Kidney (tissue), 14 donors: ENCODE data around the gene OPHN1. TPM values are rescaled to one million over a fixed set of nuclear protein-coding genes. Genes with fewer than 3 reads are reported as not detected.
A peak's percentile ranks its signal among the peaks of the same experiment; 100 is the strongest.

Experiments used
- DNase-seq, 5 donors: peaks; one replicate each; pipeline ENCODE4 v3.0.0-alpha.2; 2013 to 2020
- FAIRE-seq: peaks from 2 replicates; lab custom pipeline; 2012; peaks lifted over from hg19 to GRCh38; lab: Jason Lieb, UNC
- H3K27ac ChIP-seq, 2 donors: one replicate each; pipeline ENCODE4 v1.7.0; 2013; ENCODE audit warnings: low read depth in 2 of 2, low read length in 2 of 2, inconsistent platforms in 1 of 2
- H3K27me3 ChIP-seq: one replicate; pipeline ENCODE4 v1.7.1; 2013; ENCODE audit warnings: low read length, inconsistent platforms; ENCODE audit not compliant: control insufficient read depth, insufficient read depth
- H3K36me3 ChIP-seq, 3 donors: one replicate each; pipeline versions ENCODE4 v1.7.0 to v1.7.1; 2013; ENCODE audit warnings: low read length in 3 of 3, control low read depth in 1 of 3, inconsistent platforms in 1 of 3; ENCODE audit not compliant: insufficient read depth in 3 of 3, control insufficient read depth in 2 of 3
- H3K4me1 ChIP-seq, 3 donors: one replicate each; pipeline versions ENCODE4 v1.7.0 to v1.7.1; 2013; ENCODE audit warnings: low read length in 3 of 3, inconsistent platforms in 1 of 3, low read depth in 1 of 3; ENCODE audit not compliant: control insufficient read depth in 2 of 3, insufficient read depth in 2 of 3
- H3K4me3 ChIP-seq, 3 donors: one replicate each; pipeline versions ENCODE4 v1.7.0 to v1.8.1; 2013; ENCODE audit warnings: low read length in 3 of 3, control low read depth in 1 of 3, inconsistent platforms in 1 of 3
- H3K9ac ChIP-seq, 3 donors: one replicate each; pipeline versions ENCODE4 v1.7.0 to v1.7.1; 2013; ENCODE audit warnings: low read length in 3 of 3, control low read depth in 1 of 3, inconsistent platforms in 1 of 3
- H3K9me3 ChIP-seq, 3 donors: one replicate each; pipeline versions ENCODE4 v1.7.0 to v1.7.1; 2013; ENCODE audit warnings: low read length in 3 of 3, control low read depth in 1 of 3, inconsistent platforms in 1 of 3; ENCODE audit not compliant: control insufficient read depth in 2 of 3, insufficient read depth in 1 of 3
- intact Hi-C: fragments of 100-400 bp; cut with DNase I; formaldehyde crosslinking; loops from one replicate; pipeline ENCODE4 v1.11.1; 2022
- polyA plus RNA-seq: library from polyadenylated mRNA; stranded (reverse); fragments of 350-450 nt; fragmentation: Illumina TruSeq; extraction: RNeasy Lipid Tissue Mini Kit (QIAGEN cat#74804); gene quantifications from one replicate; pipeline ENCODE4 v1.2.3, GENCODE V29; 2014; ENCODE audit warnings: low read depth, low replicate concordance; ENCODE audit not compliant: insufficient read depth
- total RNA-seq: library from RNA; stranded (reverse); fragmentation: NEBNext Ultra II Directional; extraction: Animal tissue kit (Norgen Biotek cat#: 25700); gene quantifications from one replicate; pipeline ENCODE4 v1.2.1, GENCODE V29; 2021
- TF ChIP-seq, protein P1 (sequence below): IDR thresholded peaks from 3 replicates; pipeline ENCODE4 v1.5.1; 2012; ENCODE audit warnings: mild to moderate bottlenecking, moderate library complexity, borderline replicate concordance; ENCODE audit not compliant: insufficient read depth; ENCODE audit errors: extremely low read depth
- donor health status: control.
- donor health status: control.
- donor health status: control.
- donor health status: control.
- donor health status: control.
- donor health status: DM: yes; HTN: yes; CAD: no.
- donor health status: Normal renal cell carcinoma (clear cell type).

OPHN1 gene
- total and polyA plus RNA-seq, 2 donors from 2014 or later, result 1.9 to 9.5 TPM

DNA sequence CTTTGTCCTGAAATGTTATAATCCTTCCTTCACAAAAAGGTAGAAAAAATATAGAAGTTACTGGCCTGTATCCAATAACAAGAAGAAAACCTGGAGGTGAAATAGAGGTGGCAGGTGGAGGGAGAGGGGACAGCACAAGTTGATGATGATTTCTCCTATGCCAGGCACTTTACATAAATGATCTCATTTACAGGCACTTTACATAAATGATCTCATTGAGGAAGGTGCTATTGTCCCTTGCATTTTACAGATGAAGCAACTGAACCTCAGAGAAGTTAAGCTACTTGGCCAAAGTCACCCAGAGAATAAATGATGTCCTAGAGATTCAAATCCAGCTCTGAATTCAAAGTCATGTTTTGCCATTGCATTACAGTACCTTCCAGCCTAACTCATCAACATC lies 7.1 kb upstream of the OPHN1 start:
- Histone ChIP-seq H3K9me3 (no peaks in the 10 kb centered on the region), H3K27ac (peak overlapping the region in 1 of 2 donors; percentile 28), H3K9ac (no peak overlapping the region), H3K36me3 (no peaks in the 10 kb centered on the region), H3K4me3 (no peak overlapping the region), H3K4me1 (no peaks in the 10 kb centered on the region), H3K27me3 (no peaks in the 10 kb centered on the region)
- no peak for FAIRE-seq
- intact Hi-C loops, result no loop called here
- TF ChIP-seq, protein P1, sequence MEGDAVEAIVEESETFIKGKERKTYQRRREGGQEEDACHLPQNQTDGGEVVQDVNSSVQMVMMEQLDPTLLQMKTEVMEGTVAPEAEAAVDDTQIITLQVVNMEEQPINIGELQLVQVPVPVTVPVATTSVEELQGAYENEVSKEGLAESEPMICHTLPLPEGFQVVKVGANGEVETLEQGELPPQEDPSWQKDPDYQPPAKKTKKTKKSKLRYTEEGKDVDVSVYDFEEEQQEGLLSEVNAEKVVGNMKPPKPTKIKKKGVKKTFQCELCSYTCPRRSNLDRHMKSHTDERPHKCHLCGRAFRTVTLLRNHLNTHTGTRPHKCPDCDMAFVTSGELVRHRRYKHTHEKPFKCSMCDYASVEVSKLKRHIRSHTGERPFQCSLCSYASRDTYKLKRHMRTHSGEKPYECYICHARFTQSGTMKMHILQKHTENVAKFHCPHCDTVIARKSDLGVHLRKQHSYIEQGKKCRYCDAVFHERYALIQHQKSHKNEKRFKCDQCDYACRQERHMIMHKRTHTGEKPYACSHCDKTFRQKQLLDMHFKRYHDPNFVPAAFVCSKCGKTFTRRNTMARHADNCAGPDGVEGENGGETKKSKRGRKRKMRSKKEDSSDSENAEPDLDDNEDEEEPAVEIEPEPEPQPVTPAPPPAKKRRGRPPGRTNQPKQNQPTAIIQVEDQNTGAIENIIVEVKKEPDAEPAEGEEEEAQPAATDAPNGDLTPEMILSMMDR, result no peak
- no peak for DNase-seq

DNA sequence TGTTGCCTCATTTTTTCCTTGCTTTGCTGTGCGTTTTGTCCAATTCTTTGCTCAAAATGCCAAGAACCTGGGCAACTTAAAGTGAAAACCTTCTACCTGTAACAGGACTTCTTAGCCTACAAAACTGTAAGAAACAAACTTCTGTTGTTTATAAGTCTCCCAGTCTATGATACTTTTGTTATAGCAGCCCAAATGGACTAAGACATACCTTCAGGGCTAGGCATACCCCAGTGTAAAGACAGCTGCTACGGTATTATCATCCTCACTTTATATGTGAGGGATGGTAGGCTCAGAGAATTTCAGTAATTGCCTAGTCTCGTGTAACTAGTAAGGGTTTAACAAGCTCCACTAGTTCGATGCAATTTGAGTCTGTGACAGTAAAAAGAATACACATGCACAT lies 6.0 kb upstream of the OPHN1 start:
- Histone ChIP-seq H3K27me3 (no peaks in the 10 kb centered on the region), H3K4me3 (no peak overlapping the region), H3K36me3 (no peaks in the 10 kb centered on the region), H3K27ac (no peak overlapping the region), H3K9ac (no peak overlapping the region), H3K4me1 (no peaks in the 10 kb centered on the region), H3K9me3 (no peaks in the 10 kb centered on the region)
- FAIRE-seq (no peak), DNase-seq (no peak)
- intact Hi-C loops, result no loop called here
- TF ChIP-seq, protein P1, result no peak

DNA sequence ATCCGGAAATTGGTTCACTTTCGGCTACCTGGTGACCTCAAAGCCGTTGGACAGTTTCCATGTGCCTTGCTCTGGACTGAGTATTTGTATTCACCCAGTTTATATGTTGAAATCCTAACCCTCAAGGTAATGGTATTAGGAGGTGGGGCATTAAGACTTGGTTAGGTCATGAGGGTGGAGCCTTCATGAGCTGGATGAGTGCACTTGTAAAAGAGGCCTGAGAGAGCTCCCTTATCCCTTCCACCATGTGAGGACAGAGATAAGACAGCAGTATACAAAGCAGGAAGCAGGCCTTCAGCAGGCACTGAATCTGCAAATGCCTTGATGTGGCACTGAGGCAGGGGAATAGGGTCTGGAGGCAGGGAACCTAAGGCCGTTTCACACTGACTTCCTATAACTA lies 5.3 kb upstream of the OPHN1 start:
- H3K36me3 ChIP-seq, result no peaks in the 10 kb centered on the region
- H3K9ac ChIP-seq, result no peak overlapping the region
- TF ChIP-seq, protein P1, result no peak
- DNase-seq (no peak), FAIRE-seq (no peak)
- no peak overlapping the region for H3K27ac ChIP-seq
- H3K27me3 ChIP-seq, result no peaks in the 10 kb centered on the region
- intact Hi-C loops, result no loop called here
- H3K4me3 ChIP-seq, result no peak overlapping the region
- H3K4me1 ChIP-seq, result no peaks in the 10 kb centered on the region
- no peaks in the 10 kb centered on the region for H3K9me3 ChIP-seq

DNA sequence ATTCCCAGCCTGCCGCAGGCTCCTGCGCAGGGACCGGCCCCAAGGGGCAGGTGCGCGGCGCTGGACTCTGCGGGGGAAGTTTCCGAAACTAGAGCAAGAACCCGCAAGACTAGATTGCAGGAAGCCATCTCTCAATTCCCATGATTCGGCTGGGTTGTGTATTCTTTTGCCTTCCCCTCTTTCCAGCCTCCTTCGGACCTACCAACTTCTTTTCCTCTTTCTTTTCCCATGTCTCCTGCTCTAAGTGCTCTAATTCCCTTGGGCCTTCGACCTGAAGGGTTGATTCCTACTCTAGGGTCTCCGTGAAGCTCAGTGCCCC lies 645 bp upstream of the OPHN1 start:
- FAIRE-seq (no peak), DNase-seq (no peak)
- TF ChIP-seq, protein P1, result no peak
- H3K36me3 ChIP-seq, result no peaks in the 10 kb centered on the region
- H3K9ac ChIP-seq, result peak overlapping the region in 2 of 3 donors; percentile 30 to 85
- H3K27me3 ChIP-seq, result no peaks in the 10 kb centered on the region
- H3K27ac ChIP-seq, result peak overlapping the region; percentile 74 to 79
- intact Hi-C loops, result no loop called here
- H3K4me3 ChIP-seq, result peak overlapping the region; percentile 65 to 80 (median 78)
- H3K4me1 ChIP-seq, result peaks cover 0 to 3% (median 2%) of the 10 kb centered on the region in 3 donors
- no peaks in the 10 kb centered on the region for H3K9me3 ChIP-seq
